Measurements from ENCODE around the gene QRFP. TPM values are rescaled to one million over a fixed set of nuclear protein-coding genes. Genes with fewer than 3 reads are reported as not detected.

QRFP gene
- total RNA-seq, 1 experiment from 2014 or later: not detected

GRCh38 chr9:130927338-130927737 lies 30.7 kb upstream of the QRFP start:
- peak overlapping the region; percentile 100 for H3K27ac ChIP-seq (ENCODE audit: low read length)
- no peaks in the 10 kb centered on the region for H3K27me3 ChIP-seq (ENCODE audit: low read length)
- intact Hi-C loops (cut with micrococcal nuclease): no loop called here
- H3K9ac ChIP-seq (ENCODE audit: low read length): peak overlapping the region; percentile 92
- ATAC-seq (no peak), DNase-seq (peak; percentile 42)
- BruUV-seq (replicated peaks): TSS peak; percentile 83
- H3K79me2 ChIP-seq (ENCODE audit: low read length): no peaks in the 10 kb centered on the region
- ChIA-PET CTCF (interaction anchor here (0.6 kb wide), 1 partner anchor 156 kb away, joined by 3 read pairs; no protein-coding TSS in a partner anchor), POLR2A (ENCODE audit: unreplicated experiment) (no interaction called here)
- H3K9me3 ChIP-seq (ENCODE audit: low read length): no peaks in the 10 kb centered on the region
- TF ChIP-seq, protein P1, sequence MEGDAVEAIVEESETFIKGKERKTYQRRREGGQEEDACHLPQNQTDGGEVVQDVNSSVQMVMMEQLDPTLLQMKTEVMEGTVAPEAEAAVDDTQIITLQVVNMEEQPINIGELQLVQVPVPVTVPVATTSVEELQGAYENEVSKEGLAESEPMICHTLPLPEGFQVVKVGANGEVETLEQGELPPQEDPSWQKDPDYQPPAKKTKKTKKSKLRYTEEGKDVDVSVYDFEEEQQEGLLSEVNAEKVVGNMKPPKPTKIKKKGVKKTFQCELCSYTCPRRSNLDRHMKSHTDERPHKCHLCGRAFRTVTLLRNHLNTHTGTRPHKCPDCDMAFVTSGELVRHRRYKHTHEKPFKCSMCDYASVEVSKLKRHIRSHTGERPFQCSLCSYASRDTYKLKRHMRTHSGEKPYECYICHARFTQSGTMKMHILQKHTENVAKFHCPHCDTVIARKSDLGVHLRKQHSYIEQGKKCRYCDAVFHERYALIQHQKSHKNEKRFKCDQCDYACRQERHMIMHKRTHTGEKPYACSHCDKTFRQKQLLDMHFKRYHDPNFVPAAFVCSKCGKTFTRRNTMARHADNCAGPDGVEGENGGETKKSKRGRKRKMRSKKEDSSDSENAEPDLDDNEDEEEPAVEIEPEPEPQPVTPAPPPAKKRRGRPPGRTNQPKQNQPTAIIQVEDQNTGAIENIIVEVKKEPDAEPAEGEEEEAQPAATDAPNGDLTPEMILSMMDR (conservative IDR thresholded peaks at IDR 0.05; ENCODE audit: low read depth, low read length): no peak
- TF ChIP-seq EZH2 (IDR thresholded peaks at IDR 0.05; ENCODE audit: low read length, unreplicated experiment) (no peak), EZH2phosphoT487 (IDR thresholded peaks at IDR 0.05; ENCODE audit: borderline replicate concordance, low read length) (no peak)
- peaks cover 32% of the 10 kb centered on the region for H3K4me1 ChIP-seq (ENCODE audit: insufficient read depth, low read length)
- no peaks in the 10 kb centered on the region for H3F3A ChIP-seq (ENCODE audit: low read length, unreplicated experiment)
- no peak overlapping the region for H2AFZ ChIP-seq (ENCODE audit: low read length)
- no peaks in the 10 kb centered on the region for H3K36me3 ChIP-seq (ENCODE audit: low read depth, low read length)
- H3K4me3 ChIP-seq (ENCODE audit: low read length): no peak overlapping the region
- H3K4me2 ChIP-seq (ENCODE audit: low read length): peak overlapping the region; percentile 98
- H3K9me2 ChIP-seq (replicated peaks; ENCODE audit: low read length): no peaks in the 10 kb centered on the region
- no peaks in the 10 kb centered on the region for H4K20me1 ChIP-seq (ENCODE audit: low read length)

DNA sequence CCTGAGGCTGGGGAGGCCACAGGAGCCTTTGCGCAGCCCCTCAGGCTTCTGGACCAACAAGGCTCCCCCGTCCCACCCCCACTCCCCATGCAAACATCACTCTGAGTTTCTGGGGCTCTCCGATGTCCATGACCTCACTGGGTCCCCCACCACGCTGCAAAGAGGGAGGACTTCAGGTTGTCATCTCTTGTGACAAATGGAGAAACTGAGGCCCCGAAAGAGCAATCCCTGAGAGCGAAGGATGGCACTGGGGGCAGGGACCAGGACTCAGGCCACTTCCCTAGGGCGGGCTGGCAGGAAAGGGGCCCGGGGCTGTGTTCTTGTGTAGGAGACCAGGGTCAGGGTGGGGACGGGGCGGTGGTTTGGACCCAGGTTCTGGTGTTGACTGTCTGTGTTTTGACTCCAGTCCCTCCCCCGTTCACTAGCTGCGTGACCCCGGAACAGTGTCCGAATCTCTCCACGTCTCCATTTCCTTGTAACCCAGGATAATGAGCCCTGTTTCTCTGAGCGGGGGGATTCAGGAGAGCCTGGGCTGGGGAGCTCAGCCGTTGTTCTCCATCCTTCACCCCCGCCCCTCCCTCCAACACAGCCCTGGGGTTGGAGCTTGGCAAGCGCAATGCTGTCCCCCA lies 28.6 kb upstream of the QRFP start:
- POLR2A ChIA-PET (ENCODE audit: unreplicated experiment): no interaction called here
- intact Hi-C loops (cut with micrococcal nuclease): no loop called here
- CTCF ChIA-PET: interaction anchor here (0.6 kb wide), 1 partner anchor 502 kb away, joined by 3 read pairs; no protein-coding TSS in a partner anchor

DNA sequence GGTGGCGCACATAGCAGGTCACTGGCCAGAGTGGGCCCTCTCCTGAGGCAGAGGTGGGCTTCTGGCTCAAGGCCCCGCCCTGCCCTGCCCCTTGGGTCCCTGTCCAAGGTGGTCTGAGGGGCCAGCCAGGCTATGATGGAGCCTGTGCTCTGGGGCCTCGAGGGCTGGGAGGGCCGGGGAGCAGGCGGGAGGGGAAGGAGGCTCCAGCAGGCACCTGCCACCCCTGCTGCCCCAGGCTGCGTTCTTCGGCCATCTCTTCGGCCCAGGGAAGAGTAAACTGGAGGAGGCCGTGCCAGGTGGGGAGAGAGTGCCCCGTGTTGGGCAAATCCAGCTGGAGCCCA lies 27.8 kb upstream of the QRFP start:
- no peak overlapping the region for H3K4me3 ChIP-seq (ENCODE audit: low read length)
- ChIA-PET POLR2A (ENCODE audit: unreplicated experiment) (no interaction called here), CTCF (no interaction called here)
- DNase-seq (no peak), ATAC-seq (no peak)
- H3K36me3 ChIP-seq (ENCODE audit: low read depth, low read length): no peaks in the 10 kb centered on the region
- H3K9me3 ChIP-seq (ENCODE audit: low read length): no peaks in the 10 kb centered on the region
- no peak overlapping the region for H2AFZ ChIP-seq (ENCODE audit: low read length)
- H4K20me1 ChIP-seq (ENCODE audit: low read length): no peaks in the 10 kb centered on the region
- BruUV-seq (replicated peaks): no TSS peak
- no peaks in the 10 kb centered on the region for H3K9me2 ChIP-seq (replicated peaks; ENCODE audit: low read length)
- TF ChIP-seq EZH2phosphoT487 (IDR thresholded peaks at IDR 0.05; ENCODE audit: borderline replicate concordance, low read length) (no peak), EZH2 (IDR thresholded peaks at IDR 0.05; ENCODE audit: low read length, unreplicated experiment) (no peak)
- TF ChIP-seq, protein P1 (conservative IDR thresholded peaks at IDR 0.05; ENCODE audit: low read depth, low read length): no peak
- no peaks in the 10 kb centered on the region for H3F3A ChIP-seq (ENCODE audit: low read length, unreplicated experiment)
- peaks cover 29% of the 10 kb centered on the region for H3K4me1 ChIP-seq (ENCODE audit: insufficient read depth, low read length)
- H3K9ac ChIP-seq (ENCODE audit: low read length): no peak overlapping the region
- no peak overlapping the region for H3K27ac ChIP-seq (ENCODE audit: low read length)
- H3K27me3 ChIP-seq (ENCODE audit: low read length): no peaks in the 10 kb centered on the region
- H3K4me2 ChIP-seq (ENCODE audit: low read length): no peak overlapping the region
- intact Hi-C loops (cut with micrococcal nuclease): no loop called here
- no peaks in the 10 kb centered on the region for H3K79me2 ChIP-seq (ENCODE audit: low read length)

More for the DNA sequence above, 28.6 kb upstream of the QRFP start:
- ATAC-seq (no peak), DNase-seq (no peak)
- Histone ChIP-seq H3K4me3 (ENCODE audit: low read length) (no peak overlapping the region), H3K4me1 (ENCODE audit: insufficient read depth, low read length) (peaks cover 29% of the 10 kb centered on the region), H2AFZ (ENCODE audit: low read length) (no peak overlapping the region), H3F3A (ENCODE audit: low read length, unreplicated experiment) (no peaks in the 10 kb centered on the region), H3K9me2 (replicated peaks; ENCODE audit: low read length) (no peaks in the 10 kb centered on the region), H3K9ac (ENCODE audit: low read length) (no peak overlapping the region), H3K36me3 (ENCODE audit: low read depth, low read length) (no peaks in the 10 kb centered on the region), H3K4me2 (ENCODE audit: low read length) (no peak overlapping the region), H3K27me3 (ENCODE audit: low read length) (no peaks in the 10 kb centered on the region), H3K79me2 (ENCODE audit: low read length) (no peaks in the 10 kb centered on the region), H3K9me3 (ENCODE audit: low read length) (no peaks in the 10 kb centered on the region), H4K20me1 (ENCODE audit: low read length) (no peaks in the 10 kb centered on the region), H3K27ac (ENCODE audit: low read length) (no peak overlapping the region)
- TF ChIP-seq, protein P1 (conservative IDR thresholded peaks at IDR 0.05; ENCODE audit: low read depth, low read length): no peak
- no peak for TF ChIP-seq EZH2 (IDR thresholded peaks at IDR 0.05; ENCODE audit: low read length, unreplicated experiment)
- no peak for TF ChIP-seq EZH2phosphoT487 (IDR thresholded peaks at IDR 0.05; ENCODE audit: borderline replicate concordance, low read length)
- no TSS peak for BruUV-seq (replicated peaks)
